ENCODE data around the gene ZMYM4.
A peak's percentile ranks its signal among the peaks of the same experiment; 100 is the strongest.

ZMYM4 gene

DNA sequence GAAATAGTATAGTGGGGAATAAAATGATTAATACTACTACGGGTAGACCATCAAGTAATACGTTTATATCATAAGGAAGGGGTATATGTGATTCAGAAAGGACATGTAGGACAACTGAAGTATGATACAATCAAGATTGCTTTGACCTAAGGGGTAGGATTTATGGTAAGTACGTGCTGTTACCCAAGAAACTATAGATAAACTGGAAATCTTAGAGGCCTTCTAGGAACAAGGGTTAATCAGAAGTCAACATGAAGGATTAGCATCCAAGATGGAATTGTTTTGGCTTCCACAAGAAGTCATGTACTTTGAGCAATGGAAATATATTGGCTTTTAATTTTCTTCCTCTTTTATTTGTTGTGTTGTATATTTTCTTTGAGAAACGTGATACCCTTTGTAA, 13.2 kb upstream of the ZMYM4 start:
- H3K9ac ChIP-seq (ENCODE audit: low read depth, low read length) = no peak overlapping the region
- no peaks in the 10 kb centered on the region for H3K36me3 ChIP-seq (ENCODE audit: control insufficient read depth, insufficient read depth, low read length)
- H3K27me3 ChIP-seq (ENCODE audit: control insufficient read depth, insufficient read depth, low read length) = no peaks in the 10 kb centered on the region
- no peak overlapping the region for H3K4me3 ChIP-seq (ENCODE audit: low read depth, low read length)
- no peaks in the 10 kb centered on the region for H3K4me1 ChIP-seq (ENCODE audit: control insufficient read depth, insufficient read depth, low read length)
- no peaks in the 10 kb centered on the region for H3K9me3 ChIP-seq (ENCODE audit: control insufficient read depth, insufficient read depth, low read length)

DNA sequence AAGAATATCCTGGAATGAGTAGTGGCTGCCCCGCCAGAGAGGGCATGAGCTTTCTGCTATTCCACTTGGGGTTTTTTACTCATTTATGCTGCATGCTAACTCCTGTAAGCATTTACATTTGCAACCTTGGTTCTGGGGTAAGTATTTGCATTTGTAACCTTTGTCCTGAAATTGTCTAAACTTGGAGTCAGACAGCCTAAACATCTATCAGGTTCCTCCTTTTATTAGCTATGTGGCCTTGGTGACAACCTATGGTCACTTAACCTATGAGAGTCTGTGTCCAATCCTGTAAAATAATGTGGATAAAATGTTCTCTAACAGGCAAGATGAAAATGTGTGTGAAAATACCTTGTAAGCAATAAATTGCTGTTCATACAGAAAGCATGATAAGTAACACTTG, 8.9 kb upstream of the ZMYM4 start:
- H3K27me3 ChIP-seq (ENCODE audit: control insufficient read depth, insufficient read depth, low read length) = no peaks in the 10 kb centered on the region
- H3K4me1 ChIP-seq (ENCODE audit: control insufficient read depth, insufficient read depth, low read length) = no peaks in the 10 kb centered on the region
- no peaks in the 10 kb centered on the region for H3K36me3 ChIP-seq (ENCODE audit: control insufficient read depth, insufficient read depth, low read length)
- no peak overlapping the region for H3K4me3 ChIP-seq (ENCODE audit: low read depth, low read length)
- no peaks in the 10 kb centered on the region for H3K9me3 ChIP-seq (ENCODE audit: control insufficient read depth, insufficient read depth, low read length)
- no peak overlapping the region for H3K9ac ChIP-seq (ENCODE audit: low read depth, low read length)

DNA sequence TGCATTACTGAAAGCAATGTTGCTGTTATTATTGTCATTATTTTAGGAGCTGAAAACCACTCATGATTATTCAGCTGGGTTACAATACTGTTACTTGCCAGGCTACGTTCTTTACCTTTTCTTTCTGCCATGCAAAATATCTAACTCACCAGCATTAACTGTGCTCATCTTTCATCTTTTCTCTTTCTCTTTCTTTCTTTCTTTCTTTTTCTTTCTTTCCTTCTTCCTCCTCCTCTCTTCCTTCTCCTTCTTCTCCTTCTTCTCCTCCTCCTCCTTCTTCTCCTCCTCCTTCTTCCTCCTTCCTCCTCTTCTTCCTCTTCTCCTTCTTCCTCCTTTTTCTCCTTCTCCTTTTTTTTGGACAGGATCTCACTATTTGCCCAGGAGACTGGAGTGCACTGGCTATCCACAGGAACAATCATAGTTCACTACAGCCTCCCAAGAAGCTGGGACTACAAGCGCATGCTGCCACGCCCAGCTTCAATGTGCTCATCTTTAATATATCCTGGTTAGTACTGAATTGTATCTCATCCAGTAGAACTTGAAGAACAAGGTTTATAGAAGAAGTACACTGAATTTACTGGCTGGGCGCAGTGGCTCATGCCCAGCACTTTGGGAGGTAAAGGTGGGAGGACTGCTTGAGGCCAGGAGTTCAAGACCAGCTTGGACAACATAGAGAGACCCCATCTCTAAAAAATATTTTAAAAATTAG, 6.9 kb upstream of the ZMYM4 start:
- Histone ChIP-seq H3K27me3 (ENCODE audit: control insufficient read depth, insufficient read depth, low read length) (no peaks in the 10 kb centered on the region), H3K9me3 (ENCODE audit: control insufficient read depth, insufficient read depth, low read length) (no peaks in the 10 kb centered on the region), H3K4me3 (ENCODE audit: low read depth, low read length) (no peak overlapping the region), H3K9ac (ENCODE audit: low read depth, low read length) (no peak overlapping the region), H3K36me3 (ENCODE audit: control insufficient read depth, insufficient read depth, low read length) (no peaks in the 10 kb centered on the region), H3K4me1 (ENCODE audit: control insufficient read depth, insufficient read depth, low read length) (no peaks in the 10 kb centered on the region)

DNA sequence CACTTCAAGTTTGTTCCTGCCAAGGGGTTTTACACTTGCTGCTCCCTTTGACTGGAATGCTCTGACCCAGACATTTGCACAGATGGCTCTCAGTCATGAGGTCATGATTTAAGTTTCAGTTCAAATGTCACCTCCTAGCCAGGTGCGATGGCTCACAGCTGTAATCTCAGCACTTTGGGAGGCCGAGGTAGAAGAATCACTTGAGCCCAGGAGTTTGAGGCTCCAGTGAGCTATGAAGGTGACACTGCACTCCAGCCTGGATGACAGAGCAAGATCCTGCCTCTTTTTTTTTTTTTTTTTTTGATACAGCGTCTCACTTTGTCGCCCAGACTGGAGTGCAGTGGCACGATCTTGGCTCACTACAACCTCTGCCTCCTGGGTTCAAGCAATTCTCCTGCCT, 4.5 kb upstream of the ZMYM4 start:
- H3K27me3 ChIP-seq (ENCODE audit: control insufficient read depth, insufficient read depth, low read length) = no peaks in the 10 kb centered on the region
- H3K4me1 ChIP-seq (ENCODE audit: control insufficient read depth, insufficient read depth, low read length) = peaks cover 3% of the 10 kb centered on the region
- H3K9me3 ChIP-seq (ENCODE audit: control insufficient read depth, insufficient read depth, low read length) = no peaks in the 10 kb centered on the region
- H3K4me3 ChIP-seq (ENCODE audit: low read depth, low read length) = no peak overlapping the region
- no peak overlapping the region for H3K9ac ChIP-seq (ENCODE audit: low read depth, low read length)
- no peaks in the 10 kb centered on the region for H3K36me3 ChIP-seq (ENCODE audit: control insufficient read depth, insufficient read depth, low read length)

DNA sequence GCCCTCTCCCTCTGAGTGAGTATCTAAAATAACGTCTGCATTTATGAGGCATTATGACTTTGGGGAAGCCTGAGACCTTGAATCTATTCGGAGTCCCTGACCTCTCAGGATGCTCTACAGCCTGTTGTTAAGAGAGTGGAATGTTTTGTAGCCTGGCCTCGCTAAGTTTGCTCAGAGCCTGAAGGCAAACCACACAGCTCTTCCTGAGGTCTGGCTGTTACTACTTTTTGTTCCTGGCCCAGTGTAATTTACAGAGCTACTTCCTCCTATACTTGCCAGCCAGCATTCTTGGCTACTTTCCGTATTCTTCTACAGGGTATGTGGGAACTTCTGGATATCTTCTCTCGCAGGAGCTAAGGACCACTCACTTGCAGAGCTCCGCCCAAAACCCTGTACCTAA, 3.6 kb upstream of the ZMYM4 start:
- peaks cover 3% of the 10 kb centered on the region for H3K4me1 ChIP-seq (ENCODE audit: control insufficient read depth, insufficient read depth, low read length)
- no peaks in the 10 kb centered on the region for H3K9me3 ChIP-seq (ENCODE audit: control insufficient read depth, insufficient read depth, low read length)
- H3K27me3 ChIP-seq (ENCODE audit: control insufficient read depth, insufficient read depth, low read length) = no peaks in the 10 kb centered on the region
- H3K4me3 ChIP-seq (ENCODE audit: low read depth, low read length) = no peak overlapping the region
- H3K9ac ChIP-seq (ENCODE audit: low read depth, low read length) = no peak overlapping the region
- no peaks in the 10 kb centered on the region for H3K36me3 ChIP-seq (ENCODE audit: control insufficient read depth, insufficient read depth, low read length)

DNA sequence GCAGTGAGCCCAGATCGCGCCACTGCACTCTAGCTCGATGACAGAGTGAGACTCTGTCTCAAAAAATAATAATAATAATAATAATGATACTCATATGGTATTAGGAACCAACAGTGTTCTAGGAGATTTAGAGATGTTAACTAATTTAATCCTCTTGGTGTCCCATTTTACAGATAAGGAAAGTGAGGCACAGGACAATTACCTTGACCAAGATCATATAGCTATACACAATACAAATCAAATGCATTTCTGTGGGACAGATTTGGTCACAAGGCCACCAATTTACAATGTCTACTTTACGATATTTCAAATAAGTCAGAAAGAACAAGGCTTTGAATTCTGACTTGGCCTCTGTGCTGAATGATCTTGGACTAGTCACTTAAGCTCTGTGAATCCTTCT, 2.2 kb upstream of the ZMYM4 start:
- H3K36me3 ChIP-seq (ENCODE audit: control insufficient read depth, insufficient read depth, low read length) = no peaks in the 10 kb centered on the region
- H3K9me3 ChIP-seq (ENCODE audit: control insufficient read depth, insufficient read depth, low read length) = no peaks in the 10 kb centered on the region
- H3K4me1 ChIP-seq (ENCODE audit: control insufficient read depth, insufficient read depth, low read length) = peaks cover 3% of the 10 kb centered on the region
- no peak overlapping the region for H3K9ac ChIP-seq (ENCODE audit: low read depth, low read length)
- no peaks in the 10 kb centered on the region for H3K27me3 ChIP-seq (ENCODE audit: control insufficient read depth, insufficient read depth, low read length)
- H3K4me3 ChIP-seq (ENCODE audit: low read depth, low read length) = no peak overlapping the region

DNA sequence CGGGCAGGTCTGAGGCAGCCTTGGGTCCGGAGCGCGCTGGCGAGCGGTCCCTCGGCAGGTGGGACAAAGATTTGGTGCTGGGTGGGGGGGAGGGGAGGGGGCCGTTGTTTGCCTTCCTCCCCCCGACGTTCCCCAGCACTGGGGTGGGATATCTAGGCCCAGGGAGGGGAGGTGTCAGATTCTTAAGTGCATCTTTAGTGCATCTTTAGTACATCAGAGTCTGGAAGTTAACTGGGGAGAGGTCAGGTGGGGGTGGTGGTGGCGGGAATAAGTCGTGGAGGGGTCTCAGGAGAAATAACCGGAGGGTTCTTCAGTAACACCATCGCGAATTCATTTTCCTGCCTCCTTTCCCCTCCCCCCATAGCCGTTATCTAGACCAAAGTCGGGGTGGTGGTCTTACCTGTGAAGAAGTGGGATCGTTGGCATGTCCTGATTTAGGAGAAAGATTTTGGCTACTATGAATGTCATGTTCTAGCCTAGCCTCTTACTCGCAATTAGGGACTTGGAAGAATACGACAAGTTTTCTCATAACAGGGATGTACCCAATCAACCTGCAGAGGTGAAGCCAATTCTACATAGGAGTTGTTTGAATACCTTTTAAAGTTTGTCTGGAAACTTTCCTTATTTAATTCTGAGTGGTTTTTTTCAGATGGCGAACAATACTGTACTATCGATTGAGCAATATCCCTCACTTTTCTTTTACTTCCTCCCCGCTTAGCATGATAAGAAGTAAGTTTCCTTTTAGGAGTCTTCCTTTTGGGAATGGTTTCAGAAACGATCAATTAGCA, 886 bp downstream of the ZMYM4 start:
- Histone ChIP-seq H3K4me1 (ENCODE audit: control insufficient read depth, insufficient read depth, low read length) (peaks cover 3% of the 10 kb centered on the region), H3K27me3 (ENCODE audit: control insufficient read depth, insufficient read depth, low read length) (no peaks in the 10 kb centered on the region), H3K36me3 (ENCODE audit: control insufficient read depth, insufficient read depth, low read length) (no peaks in the 10 kb centered on the region), H3K9me3 (ENCODE audit: control insufficient read depth, insufficient read depth, low read length) (no peaks in the 10 kb centered on the region), H3K9ac (ENCODE audit: low read depth, low read length) (peak overlapping the region; percentile 41), H3K4me3 (ENCODE audit: low read depth, low read length) (peak overlapping the region; percentile 86)

DNA sequence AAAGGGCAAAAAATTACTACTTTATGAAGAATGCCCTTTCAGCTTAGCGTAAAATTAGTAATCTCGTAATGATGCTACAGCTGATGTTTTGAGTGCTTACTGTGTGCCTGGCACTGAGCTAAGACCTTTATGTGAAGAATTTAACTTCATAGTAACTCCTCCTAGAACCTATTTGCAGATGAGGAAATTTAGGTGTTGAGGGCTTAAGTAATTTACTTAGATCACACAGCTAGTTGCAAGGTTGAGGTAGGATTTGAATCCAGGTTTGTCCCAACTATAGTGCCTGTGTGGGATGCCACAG, 1.4 kb downstream of the ZMYM4 start:
- Histone ChIP-seq H3K4me1 (ENCODE audit: control insufficient read depth, insufficient read depth, low read length) (peaks cover 3% of the 10 kb centered on the region), H3K9ac (ENCODE audit: low read depth, low read length) (peak overlapping the region; percentile 41), H3K27me3 (ENCODE audit: control insufficient read depth, insufficient read depth, low read length) (no peaks in the 10 kb centered on the region), H3K9me3 (ENCODE audit: control insufficient read depth, insufficient read depth, low read length) (no peaks in the 10 kb centered on the region), H3K4me3 (ENCODE audit: low read depth, low read length) (peak overlapping the region; percentile 86), H3K36me3 (ENCODE audit: control insufficient read depth, insufficient read depth, low read length) (no peaks in the 10 kb centered on the region)

DNA sequence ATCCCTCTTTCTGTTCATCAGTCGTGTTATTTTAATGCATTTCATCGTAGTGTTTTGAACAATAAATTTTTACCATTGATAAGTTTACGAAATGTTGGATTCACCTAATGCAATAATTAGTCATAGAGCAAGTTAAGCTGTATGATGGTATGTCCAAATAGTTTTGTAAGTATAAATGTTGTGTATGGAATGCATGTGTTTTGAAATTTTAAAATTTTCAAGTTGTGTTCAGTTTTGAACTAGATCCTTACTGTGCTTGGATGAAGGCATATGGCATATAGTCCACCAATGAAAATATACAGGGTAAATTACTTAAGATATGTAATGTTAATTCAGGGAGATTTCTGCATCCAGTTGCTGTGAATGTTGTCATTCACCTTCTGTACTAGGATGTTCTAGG, 2.3 kb downstream of the ZMYM4 start:
- H3K4me1 ChIP-seq (ENCODE audit: control insufficient read depth, insufficient read depth, low read length) = peaks cover 3% of the 10 kb centered on the region
- H3K9ac ChIP-seq (ENCODE audit: low read depth, low read length) = no peak overlapping the region
- H3K4me3 ChIP-seq (ENCODE audit: low read depth, low read length) = no peak overlapping the region
- no peaks in the 10 kb centered on the region for H3K27me3 ChIP-seq (ENCODE audit: control insufficient read depth, insufficient read depth, low read length)
- no peaks in the 10 kb centered on the region for H3K9me3 ChIP-seq (ENCODE audit: control insufficient read depth, insufficient read depth, low read length)
- no peaks in the 10 kb centered on the region for H3K36me3 ChIP-seq (ENCODE audit: control insufficient read depth, insufficient read depth, low read length)

DNA sequence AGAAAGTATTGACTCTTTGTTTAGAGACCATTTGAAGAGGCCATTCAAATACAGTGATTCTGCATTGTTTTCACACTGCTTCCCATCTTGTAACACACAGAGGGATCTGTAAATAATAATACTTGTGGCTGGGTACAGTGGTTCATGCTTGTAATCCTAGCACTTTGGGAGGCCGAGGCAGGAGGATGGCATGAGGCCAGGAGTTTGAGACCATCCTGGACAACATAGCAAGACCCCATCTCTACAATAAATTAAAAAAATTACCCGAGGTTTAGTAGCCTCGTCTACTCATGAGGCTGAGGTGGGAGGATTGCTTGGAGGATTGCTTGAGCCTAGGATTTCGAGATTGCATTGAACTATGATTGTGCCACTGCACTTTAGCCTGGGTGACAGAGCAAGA, 5.7 kb downstream of the ZMYM4 start:
- H3K4me1 ChIP-seq (ENCODE audit: control insufficient read depth, insufficient read depth, low read length) = no peaks in the 10 kb centered on the region
- H3K4me3 ChIP-seq (ENCODE audit: low read depth, low read length) = no peak overlapping the region
- no peaks in the 10 kb centered on the region for H3K27me3 ChIP-seq (ENCODE audit: control insufficient read depth, insufficient read depth, low read length)
- no peaks in the 10 kb centered on the region for H3K36me3 ChIP-seq (ENCODE audit: control insufficient read depth, insufficient read depth, low read length)
- H3K9me3 ChIP-seq (ENCODE audit: control insufficient read depth, insufficient read depth, low read length) = no peaks in the 10 kb centered on the region
- no peak overlapping the region for H3K9ac ChIP-seq (ENCODE audit: low read depth, low read length)

DNA sequence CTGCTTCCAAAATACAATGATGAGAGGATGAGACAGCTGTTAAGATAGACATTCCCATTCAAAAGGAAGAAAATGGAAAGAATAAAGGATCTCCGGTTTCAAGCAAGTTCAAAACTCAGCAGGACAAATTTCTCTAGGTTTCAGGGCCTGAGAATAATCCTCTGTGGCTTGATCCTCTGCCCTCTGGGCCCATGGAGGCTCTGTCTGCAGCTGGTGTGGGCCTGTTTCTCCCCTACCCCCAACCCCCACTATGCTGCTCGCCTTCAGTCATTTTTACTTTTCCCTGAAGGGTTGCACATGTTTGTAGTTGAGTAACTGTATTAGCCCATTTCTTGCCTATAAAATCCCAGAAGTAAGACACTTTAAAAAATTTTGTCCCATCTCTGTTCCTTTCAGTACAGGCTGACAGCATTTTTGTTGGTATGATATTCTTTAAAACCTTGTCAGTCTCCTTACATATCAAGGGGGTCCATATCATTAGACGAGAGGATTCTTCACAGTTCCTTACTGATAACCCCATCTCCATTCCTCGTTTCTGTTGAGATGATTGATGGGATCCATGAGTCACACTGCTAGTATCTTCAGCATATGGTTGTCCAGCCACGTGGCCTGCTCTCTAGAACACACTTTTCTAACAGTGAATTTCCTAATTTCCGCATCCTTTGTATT, 10.5 kb downstream of the ZMYM4 start:
- Histone ChIP-seq H3K36me3 (ENCODE audit: control insufficient read depth, insufficient read depth, low read length) (no peaks in the 10 kb centered on the region), H3K27me3 (ENCODE audit: control insufficient read depth, insufficient read depth, low read length) (no peaks in the 10 kb centered on the region), H3K9ac (ENCODE audit: low read depth, low read length) (no peak overlapping the region), H3K4me3 (ENCODE audit: low read depth, low read length) (no peak overlapping the region), H3K4me1 (ENCODE audit: control insufficient read depth, insufficient read depth, low read length) (no peaks in the 10 kb centered on the region), H3K9me3 (ENCODE audit: control insufficient read depth, insufficient read depth, low read length) (peaks cover 3% of the 10 kb centered on the region)

DNA sequence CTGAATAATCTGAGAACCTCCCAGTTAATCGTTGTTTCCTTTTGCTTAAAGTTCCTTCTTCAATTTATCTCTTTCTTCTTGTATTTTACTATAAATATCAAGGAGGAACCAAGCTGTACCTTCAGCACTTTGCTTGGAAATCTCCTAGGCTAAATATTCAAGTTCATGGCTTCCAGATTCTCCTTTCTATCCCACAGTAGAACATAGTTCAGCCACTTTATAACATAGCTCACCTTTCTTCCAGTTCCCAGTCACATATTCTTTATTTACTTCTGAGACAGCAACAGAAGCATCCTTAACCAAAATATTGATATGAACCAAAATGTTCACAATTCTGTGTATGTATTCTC, 11.0 kb downstream of the ZMYM4 start:
- Histone ChIP-seq H3K9ac (ENCODE audit: low read depth, low read length) (no peak overlapping the region), H3K36me3 (ENCODE audit: control insufficient read depth, insufficient read depth, low read length) (no peaks in the 10 kb centered on the region), H3K4me1 (ENCODE audit: control insufficient read depth, insufficient read depth, low read length) (no peaks in the 10 kb centered on the region), H3K27me3 (ENCODE audit: control insufficient read depth, insufficient read depth, low read length) (no peaks in the 10 kb centered on the region), H3K4me3 (ENCODE audit: low read depth, low read length) (no peak overlapping the region), H3K9me3 (ENCODE audit: control insufficient read depth, insufficient read depth, low read length) (peaks cover 3% of the 10 kb centered on the region)

Measured in iPS-15b (cell line).